Heart right ventricle (tissue), 16 donors: ENCODE results near the gene CDCA5. TPM values are rescaled to one million over a fixed set of nuclear protein-coding genes. Genes with fewer than 3 reads are reported as not detected.

ENCODE experiments used
- ATAC-seq, 8 donors: fragments of 200-7000 bp; cut with Tn5 transposase; one replicate each; pipeline ENCODE4 v1.9.1; 2020; ENCODE audit warnings: mild to moderate bottlenecking in 8 of 8, moderate library complexity in 8 of 8, moderate number of reproducible peaks in 1 of 8
- DNase-seq, 2 donors: peaks; one replicate each; pipeline ENCODE4 v3.0.0-alpha.2; 2020
- H3K27ac ChIP-seq, 10 donors: fragments of 200-600 bp; sonication (generic) in 2 of 10; one replicate each; pipeline versions ENCODE4 v1.5.0 to v1.8.0; 2020 to 2022; ENCODE audit warnings: mild to moderate bottlenecking in 3 of 10
- H3K27me3 ChIP-seq, 7 donors: fragments of 200-600 bp; one replicate each; pipeline ENCODE4 v1.8.0; 2021 to 2022; ENCODE audit warnings: mild to moderate bottlenecking in 2 of 7
- H3K36me3 ChIP-seq, 9 donors: fragments of 200-600 bp; sonication (generic) in 1 of 9; one replicate each; pipeline versions ENCODE4 v1.5.0 to v1.8.0; 2020 to 2022; ENCODE audit warnings: mild to moderate bottlenecking in 2 of 9
- H3K4me1 ChIP-seq, 9 donors: fragments of 200-600 bp; sonication (generic) in 1 of 9; one replicate each; pipeline versions ENCODE4 v1.5.0 to v1.8.0; 2020 to 2022; ENCODE audit warnings: mild to moderate bottlenecking in 4 of 9
- H3K4me3 ChIP-seq, 10 donors: fragments of 200-600 bp; sonication (generic) in 2 of 10; one replicate each; pipeline versions ENCODE4 v1.5.0 to v1.8.0; 2020 to 2022; ENCODE audit warnings: mild to moderate bottlenecking in 7 of 10, moderate library complexity in 2 of 10
- H3K9me3 ChIP-seq, 11 donors: fragments of 200-600 bp in 10 of 11; sonication (generic) in 2 of 11; one replicate each; pipeline versions ENCODE4 v1.5.0 to v1.8.0; 2013 to 2022; ENCODE audit warnings: mild to moderate bottlenecking in 2 of 11, control low read depth in 1 of 11, moderate library complexity in 1 of 11
- WGBS, 2 donors: extraction: QIAGEN DNeasy Blood & Tissue Kit; methylation state at CpG; one replicate each; pipeline ENCODE4 v1.1.7; 2013; ENCODE audit warnings: inconsistent platforms in 1 of 2; 5-methylcytosine and 5-hydroxymethylcytosine counted together
- intact Hi-C, 10 donors: fragments of 100-400 bp; cut with DNase I; formaldehyde crosslinking; loops; one replicate each; pipeline versions ENCODE4 v1.11.1 to v1.14.2; 2022
- polyA plus RNA-seq, 2 donors: library from polyadenylated mRNA; stranded (reverse); fragments of 200-250 nt; gene quantifications; one replicate each; pipeline ENCODE4 v1.2.3, GENCODE V29; 2013
- total RNA-seq, 10 donors: library from RNA; stranded (reverse); fragmentation: NEBNext Ultra II Directional in 3 of 10; extraction: Animal tissue kit (Norgen Biotek cat#: 25700) in 3 of 10; gene quantifications; one replicate each; pipeline versions ENCODE4 v1.2.1 to v1.2.4, GENCODE V29; 2021 to 2023
- TF ChIP-seq, protein P1 (sequence below), 9 donors: fragments of 200-600 bp; sonication (generic) in 2 of 9; IDR thresholded peaks; one replicate each; pipeline versions ENCODE4 v1.5.0 to v1.8.0; 2021 to 2022; ENCODE audit warnings: antibody characterized with exemption in 9 of 9, mild to moderate bottlenecking in 5 of 9, moderate library complexity in 1 of 9
- donor health status: Arrhythmogenic right ventricular cardiomyopathy.
- donor health status: ischemic (EF 13 %, LVEDD 7.1; RV severe dilation, severe dysfunction).
- donor health status: healthy with polysubstance abuse.
- donor health status: DM: no; HTN: yes; CAD: no.
- donor health status: DM: no; HTN: no; CAD: no.
- donor health status: ischemic (EF 25% LVEDD 6.9; RV normal size, moderate dysfunction).
- donor health status: ischemic (EF 25% LVEDD 5.7; RV mildly dilated, moderate dysfunction).
- donor health status: healthy.
- donor health status: DM: yes; HTN: yes; CAD: no.
- donor health status: Ischemic cardiomyopathy.
- donor health status: ischemic (EF 35%, LVEDD 5.7; RV mildly dilated, moderate dysfunction).
- donor health status: nonischemic (EF 11% LVEDD 7.7; RV severe dilation, severe dysfunction).
- donor health status: DM: yes; HTN: yes; CAD: no.
- donor health status: PGD.
- donor health status: ischemic (EF 29% LVEDD 5.4; RV normal size, mild dysfunction).
- donor health status: nonischemic (EF 23%, LVEDD 6.1; RV moderate dilation, normal function).

Gene CDCA5
- total and polyA plus RNA-seq, 12 donors: 0.45 to 5.3 (median 0.90) TPM

- H3K27ac ChIP-seq: peak overlapping the region; percentile 79 to 96 (median 92)
- WGBS, 2 donors: 45 to 48% methylated on average over 23 of the region's 23 CpGs
- intact Hi-C loops: loop anchor here in 7 of 10 donors (1.0 to 10.0 kb wide), 12 partner anchors 12 to 160 kb away; partner anchors contain the start of genes FAU (in 4 of the 7), MRPL49 (in 4 of the 7), SNX15 (in 3 of the 7) and SAC3D1 (in 2 of the 7)
- peaks cover 6 to 34% (median 20%) of the 10 kb centered on the region in 9 donors for H3K4me1 ChIP-seq
- TF ChIP-seq, protein P1, sequence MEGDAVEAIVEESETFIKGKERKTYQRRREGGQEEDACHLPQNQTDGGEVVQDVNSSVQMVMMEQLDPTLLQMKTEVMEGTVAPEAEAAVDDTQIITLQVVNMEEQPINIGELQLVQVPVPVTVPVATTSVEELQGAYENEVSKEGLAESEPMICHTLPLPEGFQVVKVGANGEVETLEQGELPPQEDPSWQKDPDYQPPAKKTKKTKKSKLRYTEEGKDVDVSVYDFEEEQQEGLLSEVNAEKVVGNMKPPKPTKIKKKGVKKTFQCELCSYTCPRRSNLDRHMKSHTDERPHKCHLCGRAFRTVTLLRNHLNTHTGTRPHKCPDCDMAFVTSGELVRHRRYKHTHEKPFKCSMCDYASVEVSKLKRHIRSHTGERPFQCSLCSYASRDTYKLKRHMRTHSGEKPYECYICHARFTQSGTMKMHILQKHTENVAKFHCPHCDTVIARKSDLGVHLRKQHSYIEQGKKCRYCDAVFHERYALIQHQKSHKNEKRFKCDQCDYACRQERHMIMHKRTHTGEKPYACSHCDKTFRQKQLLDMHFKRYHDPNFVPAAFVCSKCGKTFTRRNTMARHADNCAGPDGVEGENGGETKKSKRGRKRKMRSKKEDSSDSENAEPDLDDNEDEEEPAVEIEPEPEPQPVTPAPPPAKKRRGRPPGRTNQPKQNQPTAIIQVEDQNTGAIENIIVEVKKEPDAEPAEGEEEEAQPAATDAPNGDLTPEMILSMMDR (IDR thresholded peaks at IDR 0.05): no peak
- ATAC-seq (peak in 2 of 8 donors; percentile 1), DNase-seq (no peak)
- no peaks in the 10 kb centered on the region for H3K27me3 ChIP-seq
- no peaks in the 10 kb centered on the region for H3K9me3 ChIP-seq
- peak overlapping the region; percentile 64 to 93 (median 81) for H3K4me3 ChIP-seq
- H3K36me3 ChIP-seq: peaks cover 0 to 62% (median 17%) of the 10 kb centered on the region in 9 donors
Observed at GRCh38 chr11:65084598-65085375, 947 bp upstream of the CDCA5 start.

- no peak for DNase-seq
- H3K27me3 ChIP-seq: no peaks in the 10 kb centered on the region
- TF ChIP-seq, protein P1 (IDR thresholded peaks at IDR 0.05): no peak
- H3K4me3 ChIP-seq: peak overlapping the region; percentile 64 to 93 (median 81)
- H3K36me3 ChIP-seq: peaks cover 0 to 50% (median 17%) of the 10 kb centered on the region in 9 donors
- WGBS, 2 donors: 3 to 8% methylated on average over 13 of the region's 13 CpGs
- ATAC-seq: peak in 1 of 8 donors; percentile 2
- H3K9me3 ChIP-seq: no peaks in the 10 kb centered on the region
- intact Hi-C loops: loop anchor here in 6 of 10 donors (5.0 to 10.0 kb wide), 5 partner anchors 39 to 158 kb away; partner anchors contain the start of genes FAU (in 2 of the 6), MRPL49 (in 2 of the 6), SNX15 (in 2 of the 6) and ARL2 (in 1 of the 6)
- peaks cover 6 to 34% (median 20%) of the 10 kb centered on the region in 9 donors for H3K4me1 ChIP-seq
- peak overlapping the region in 7 of 10 donors; percentile 82 to 96 (median 93) for H3K27ac ChIP-seq
Observed at GRCh38 chr11:65083134-65083833, 556 bp downstream of the CDCA5 start.

DNA sequence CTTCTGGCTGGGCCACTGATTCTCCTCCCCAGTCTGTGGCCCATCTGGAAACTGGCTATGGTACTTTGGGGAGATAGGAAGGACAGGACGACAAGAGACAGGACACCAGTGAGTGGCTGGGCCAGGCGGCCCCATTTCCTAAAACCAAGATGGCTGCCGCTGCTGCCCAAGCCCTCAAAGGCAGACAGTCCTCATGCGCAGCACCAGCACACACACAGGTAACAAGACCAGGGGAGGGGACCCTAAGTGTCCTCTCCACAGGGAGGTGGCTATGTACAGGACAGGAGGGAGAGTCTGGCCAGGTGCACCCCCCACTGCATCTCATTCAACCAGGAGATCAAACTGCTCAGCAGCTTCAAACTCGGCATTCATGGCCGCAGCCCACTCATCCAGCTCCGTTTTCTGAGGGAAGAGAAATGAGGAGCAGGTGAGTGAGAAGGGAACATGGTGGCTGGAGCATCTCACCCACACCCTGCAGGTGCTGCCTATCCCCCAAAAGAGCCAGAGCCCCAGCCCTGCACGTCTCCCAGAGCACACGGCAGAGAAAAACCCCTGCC lies 5.0 kb downstream of the CDCA5 start:
- Histone ChIP-seq H3K9me3 (no peaks in the 10 kb centered on the region), H3K36me3 (peaks cover 0 to 16% (median 0%) of the 10 kb centered on the region in 9 donors), H3K27ac (no peak overlapping the region), H3K27me3 (no peaks in the 10 kb centered on the region), H3K4me1 (peaks cover 0 to 21% (median 7%) of the 10 kb centered on the region in 9 donors), H3K4me3 (no peak overlapping the region)
- intact Hi-C loops: no loop called here
- TF ChIP-seq, protein P1 (IDR thresholded peaks at IDR 0.05): no peak
- no peak for ATAC-seq
- 88 to 93% methylated on average over 9 of the region's 9 CpGs for WGBS, 2 donors
- no peak for DNase-seq

- H3K27ac ChIP-seq: no peak overlapping the region
- ATAC-seq (peak in 3 of 8 donors; percentile 38 to 62 (median 40)), DNase-seq (peak in 1 of 2 donors; percentile 34)
- 64 to 70% methylated on average over 3 of the region's 3 CpGs for WGBS, 2 donors
- H3K27me3 ChIP-seq: no peaks in the 10 kb centered on the region
- TF ChIP-seq, protein P1 (IDR thresholded peaks at IDR 0.05): peak in 8 of 9 donors; percentile 34 to 64 (median 46)
- peaks cover 0 to 16% (median 0%) of the 10 kb centered on the region in 9 donors for H3K36me3 ChIP-seq
- no peak overlapping the region for H3K4me3 ChIP-seq
- no peaks in the 10 kb centered on the region for H3K9me3 ChIP-seq
- H3K4me1 ChIP-seq: peaks cover 0 to 15% (median under 1%) of the 10 kb centered on the region in 9 donors
- intact Hi-C loops: no loop called here
Observed at GRCh38 chr11:65078151-65078550, 5.7 kb downstream of the CDCA5 start.
